D341Med (cell line): Measurements from ENCODE around the gene PLA2R1.

Experiments
- DNase-seq: peaks from one replicate; pipeline ENCODE4 v3.0.0; 2012; ENCODE audit warnings: low spot score

The PLA2R1 gene

DNA sequence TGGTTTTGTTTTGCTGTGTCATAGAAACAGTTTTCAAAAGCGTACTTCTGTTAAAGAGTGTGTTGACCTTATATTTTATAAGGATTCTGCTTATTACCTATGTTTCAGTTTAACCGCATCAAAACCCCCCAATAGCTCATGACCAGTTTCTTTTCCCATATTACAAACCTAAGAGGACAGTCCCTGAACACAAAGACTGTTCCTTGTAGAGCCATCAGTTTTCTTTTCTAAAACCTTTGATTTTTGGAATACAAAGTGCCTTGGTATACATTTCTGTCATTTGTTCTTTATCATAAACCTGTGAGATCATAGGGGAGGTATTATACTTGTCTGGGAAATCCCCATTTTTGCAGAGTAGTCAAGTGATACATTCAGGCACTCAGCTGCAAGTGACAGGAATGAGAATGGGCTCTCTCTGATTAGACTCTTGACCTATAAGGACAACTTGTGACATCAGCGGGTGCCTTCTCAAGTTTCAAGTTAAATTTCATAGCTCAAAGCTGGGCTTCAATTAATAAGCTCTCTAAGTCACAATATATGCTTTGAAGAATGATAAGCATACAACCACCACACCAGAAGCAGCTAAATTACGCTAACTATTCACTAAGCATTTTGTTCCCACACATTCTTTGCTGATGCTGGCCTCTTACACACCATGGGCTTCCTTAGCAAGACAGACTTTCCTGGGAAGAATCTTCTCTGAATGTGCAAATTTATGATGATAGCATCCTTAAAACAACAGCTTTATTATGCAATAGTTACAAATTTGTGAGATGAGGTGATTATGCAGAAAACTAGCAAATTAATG, 167.0 kb downstream of the PLA2R1 start:
- no peak for DNase-seq

DNA sequence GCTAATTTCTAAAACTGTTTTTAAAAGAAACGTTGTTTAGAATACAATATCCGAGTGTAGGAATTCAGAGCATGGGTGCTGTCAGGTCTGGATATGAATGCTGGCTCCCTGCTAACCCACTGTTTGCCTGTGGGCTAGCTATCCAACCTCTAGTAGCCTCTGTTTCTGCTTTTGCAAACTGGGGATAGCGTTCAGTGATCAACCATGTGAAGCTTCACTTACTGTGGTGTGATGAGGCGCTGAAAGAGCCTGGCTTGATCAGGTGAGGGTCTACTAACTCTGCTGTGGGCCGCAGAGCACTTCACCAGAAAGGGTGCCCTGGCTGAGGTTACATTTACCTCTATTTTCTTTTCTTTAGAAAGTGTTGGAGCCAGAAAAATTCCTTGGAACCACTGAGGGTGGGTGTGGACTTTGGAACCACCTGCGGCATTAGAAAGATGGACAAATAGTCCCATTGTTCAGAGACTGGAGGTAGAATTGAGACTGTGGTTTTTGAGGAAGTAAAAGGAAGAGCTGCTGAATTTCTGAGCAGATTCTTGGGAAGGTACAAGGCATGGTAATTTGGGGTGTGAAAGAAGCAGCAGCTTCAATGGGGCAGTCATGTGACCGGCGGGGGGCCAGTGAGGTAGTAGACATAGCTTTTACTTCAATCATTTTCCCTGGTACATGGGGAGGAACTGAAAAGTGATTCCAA, 168.1 kb downstream of the PLA2R1 start:
- DNase-seq: no peak

DNA sequence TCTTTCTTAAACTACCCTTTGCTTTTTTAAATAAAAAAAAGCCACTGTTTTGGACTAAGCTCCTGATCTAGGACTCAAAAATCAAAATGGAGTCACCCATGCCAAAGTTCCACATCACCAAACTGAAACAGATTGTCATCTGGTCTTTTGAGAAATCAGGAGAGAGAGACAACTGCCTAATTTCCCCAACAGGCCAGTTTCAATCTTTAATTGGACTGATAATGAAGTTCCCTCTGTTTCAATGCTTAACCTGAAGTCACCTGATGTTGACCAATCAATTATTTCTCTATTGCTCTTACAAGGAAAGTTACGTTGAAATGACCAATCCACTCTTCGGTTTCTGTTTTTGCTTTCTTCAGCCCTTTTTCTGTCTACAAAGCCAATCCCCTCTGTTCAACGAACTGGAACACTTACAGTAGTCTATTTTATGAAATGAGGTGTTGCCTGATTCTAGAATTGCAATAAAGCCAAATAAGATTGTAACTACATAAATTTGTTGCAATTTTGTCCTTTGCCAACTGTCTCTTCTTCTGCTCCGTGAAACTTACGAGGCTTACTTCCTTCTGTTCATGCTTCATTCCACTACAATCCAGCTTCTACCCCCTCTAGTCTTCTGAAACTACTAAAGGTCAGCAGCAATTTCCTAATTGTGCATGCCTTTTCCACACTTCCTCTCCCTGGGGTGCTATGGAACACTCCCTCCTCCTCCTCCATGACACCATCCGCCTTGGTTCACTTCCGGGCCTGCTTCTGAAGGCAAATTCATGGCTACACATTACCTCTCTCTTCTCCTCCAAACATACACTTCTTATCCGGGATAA, 169.2 kb downstream of the PLA2R1 start:
- no peak for DNase-seq

DNA sequence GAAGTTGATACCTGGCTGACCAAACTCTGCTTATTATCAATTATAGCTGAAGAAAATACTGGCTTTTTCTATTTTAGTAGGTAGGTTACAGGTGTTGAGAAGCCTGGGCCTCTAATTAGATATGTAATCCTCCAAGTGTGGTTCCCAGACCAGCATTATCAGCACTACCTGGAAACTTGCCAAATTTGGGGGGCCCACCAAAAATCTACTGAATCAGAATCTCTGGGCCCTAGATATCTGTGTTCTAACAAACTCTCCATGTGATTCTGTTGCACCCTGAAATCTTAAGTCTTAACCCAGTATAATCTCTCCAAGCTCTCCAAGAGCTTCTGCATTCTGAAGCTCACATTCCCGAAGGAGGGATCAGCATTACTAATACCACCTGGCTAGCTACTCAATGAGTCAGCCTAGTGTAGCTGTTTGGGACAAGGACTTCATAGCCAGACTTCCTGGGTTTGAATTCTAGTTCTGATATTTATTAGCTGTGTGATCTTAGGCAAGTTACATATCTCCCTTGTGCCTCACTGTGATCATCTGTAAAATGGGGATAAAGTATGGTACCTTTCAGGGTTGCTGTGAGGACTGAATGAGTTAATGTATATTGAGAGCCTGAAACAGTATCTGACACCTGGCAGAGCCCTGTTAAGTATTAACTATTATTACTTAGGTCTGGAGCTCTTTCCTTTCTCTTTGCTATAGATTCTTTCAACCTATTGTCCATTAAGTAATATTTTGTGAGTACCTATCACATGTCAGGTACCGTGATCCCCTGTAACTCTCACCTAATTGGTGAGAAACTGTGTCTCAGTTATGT, 170.3 kb downstream of the PLA2R1 start:
- no peak for DNase-seq

DNA sequence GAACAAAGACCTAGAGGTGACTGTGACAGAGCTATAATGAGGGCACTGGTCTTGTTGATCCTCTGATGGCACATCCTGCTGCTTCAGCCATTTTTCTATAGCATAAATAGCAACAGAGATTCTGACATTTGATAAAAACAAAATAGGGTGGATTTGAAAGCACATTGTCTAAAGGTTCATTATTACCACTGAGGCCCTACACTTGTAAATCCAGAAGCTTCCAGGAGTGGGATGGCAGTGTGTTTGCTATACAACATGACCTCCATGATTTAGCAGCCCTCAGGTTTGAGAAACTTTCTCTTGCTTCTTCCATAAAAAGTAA, 171.2 kb downstream of the PLA2R1 start:
- no peak for DNase-seq

DNA sequence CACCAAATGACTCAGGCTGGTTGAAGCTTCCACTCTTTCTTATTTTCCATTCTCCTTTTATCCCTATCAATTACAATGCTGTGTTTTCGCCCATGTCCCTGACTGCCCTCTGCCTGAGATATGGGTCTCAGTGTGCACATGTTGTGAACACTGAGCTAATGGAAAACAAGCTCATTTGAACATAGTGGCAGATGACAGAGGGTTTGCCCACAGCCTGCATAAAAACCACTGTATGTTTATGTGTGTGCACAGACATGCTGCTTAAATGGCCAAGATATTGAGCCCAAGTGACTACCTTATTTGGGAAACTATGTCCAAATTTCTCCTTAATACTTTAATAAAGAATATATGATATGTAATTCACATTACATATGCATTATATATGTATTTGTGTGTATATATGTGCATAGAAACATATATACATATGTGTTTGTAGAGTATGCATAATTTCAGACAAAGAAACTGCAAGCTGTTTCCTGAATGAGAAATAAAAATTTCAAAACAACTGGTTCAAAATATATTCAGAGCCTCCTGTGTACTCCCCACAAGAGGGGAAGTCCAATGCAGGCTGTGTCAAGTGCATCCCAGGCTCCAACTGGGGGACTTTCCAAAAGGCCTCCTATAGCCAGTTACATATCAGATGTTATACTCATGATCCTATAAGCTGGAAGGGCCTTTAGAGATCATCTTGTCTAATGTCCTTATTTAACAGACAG, 171.7 kb downstream of the PLA2R1 start:
- no peak for DNase-seq

DNA sequence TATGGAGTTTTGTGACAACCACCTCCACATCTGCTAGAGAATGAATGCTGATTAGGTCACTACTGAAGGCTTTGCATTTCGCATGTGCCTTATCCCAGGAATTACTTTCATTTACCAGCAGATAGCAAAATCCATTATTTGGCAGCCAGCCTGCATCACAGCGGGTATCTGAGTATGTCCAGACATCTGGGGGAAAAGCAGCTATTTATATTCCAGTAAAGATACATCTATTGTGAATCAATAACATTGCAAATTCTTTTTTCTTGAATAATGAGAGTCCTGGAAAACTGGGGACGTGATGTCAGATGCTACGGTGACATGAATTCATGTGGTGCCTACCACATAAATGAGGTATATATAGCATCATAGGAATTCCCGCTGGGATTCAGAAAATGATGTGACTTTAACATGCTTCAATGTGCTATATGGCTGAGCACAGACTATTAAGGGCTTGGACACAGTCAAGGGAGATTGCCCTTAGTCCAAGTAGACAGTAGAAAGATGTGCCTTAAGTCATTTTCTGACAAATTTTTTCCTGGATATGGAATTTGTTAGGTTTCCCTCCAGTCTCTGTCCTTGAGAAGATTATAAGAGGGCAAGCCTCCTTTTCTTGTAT, 180.2 kb downstream of the PLA2R1 start:
- DNase-seq: no peak
